ENCODE results near the gene CRLF1. TPM values are rescaled to one million over a fixed set of nuclear protein-coding genes. Genes with fewer than 3 reads are reported as not detected.

Gene CRLF1
- total and polyA plus RNA-seq, 10 of the 15 experiments (the other 5 are each of a cell fraction or from before 2014, with no cell fraction given) = 0.10 to 1.2 (median 0.49) TPM; not detected in 4

GRCh38 chr19:18603255-18603957 is 3.2 kb downstream of the CRLF1 start:
- Histone ChIP-seq H3K4me2 (ENCODE audit: control insufficient read depth, insufficient read depth) (no peak overlapping the region), H3K27ac (ENCODE audit: control insufficient read depth, insufficient read depth) (no peak overlapping the region), H3K79me2 (ENCODE audit: control insufficient read depth, insufficient read depth, low read length) (no peaks in the 10 kb centered on the region), H3K9ac (ENCODE audit: control insufficient read depth, insufficient read depth, low read length) (no peak overlapping the region), H3K4me1 (ENCODE audit: control insufficient read depth, insufficient read depth, low read length) (no peaks in the 10 kb centered on the region), H3K36me3 (ENCODE audit: control insufficient read depth in 2 of 2, insufficient read depth in 2 of 2, low read length in 1 of 2) (no peaks in the 10 kb centered on the region), H2AFZ (ENCODE audit: control insufficient read depth, low read depth, low read length) (no peak overlapping the region), H4K20me1 (ENCODE audit: control insufficient read depth, insufficient read depth) (no peaks in the 10 kb centered on the region; the same call in none of the 2 replicates), H3K4me3 (no peak overlapping the region), H3K27me3 (replicated peaks in 1 of 2; ENCODE audit: control insufficient read depth in 2 of 2, insufficient read depth in 2 of 2, low read length in 1 of 2) (peaks cover 12 to 17% of the 10 kb centered on the region in 2 experiments), H3K9me3 (replicated peaks; ENCODE audit: control insufficient read depth, insufficient read depth, low read length) (no peaks in the 10 kb centered on the region)
- CTCF ChIA-PET = no interaction called here
- TF ChIP-seq RAD21 (IDR thresholded peaks at IDR 0.05; ENCODE audit: insufficient read depth, low read depth, low read length) (peak; percentile 26; the same call in 1 of the 2 replicates), E4F1 (IDR thresholded peaks at IDR 0.05; ENCODE audit: borderline replicate concordance, partially characterized antibody) (no peak), CREM (IDR thresholded peaks at IDR 0.05; ENCODE audit: low read depth) (no peak), SPI1 (IDR thresholded peaks at IDR 0.05; ENCODE audit: borderline replicate concordance, insufficient read depth, low read depth, low read length) (no peak), CHD2 (IDR thresholded peaks at IDR 0.05; ENCODE audit: borderline replicate concordance, low read depth, low read length) (no peak), CTCF (IDR thresholded peaks at IDR 0.05 in 2 of 3, conservative IDR thresholded peaks at IDR 0.05 in 1 of 3; ENCODE audit: control insufficient read depth in 2 of 3, extremely low read depth in 1 of 3, insufficient read depth in 1 of 3, low read depth in 3 of 3, low read length in 3 of 3) (peak in 2 of 3 experiments; percentile 21 to 30; a peak in 2 of 6 replicates), RBBP5 (conservative IDR thresholded peaks at IDR 0.05) (no peak)
- POLR2A ChIA-PET = no interaction called here
- BruUV-seq (replicated peaks) = no TSS peak
- DNase-seq (ENCODE audit: low read depth, low spot score) (no peak), FAIRE-seq (no peak), ATAC-seq (peak; percentile 63)
- intact Hi-C loops (cut with micrococcal nuclease; ENCODE audit: unreplicated experiment) = no loop called here
- WGBS (ENCODE audit: insufficient coverage, insufficient replicate concordance, low lambda C conversion rate, missing lambda C conversion rate) = 40% methylated on average over 22 of the region's 32 CpGs
- in situ Hi-C loops (cut with MboI) = no loop called here
- RAD21 ChIA-PET (ENCODE audit: unreplicated experiment) = no interaction called here
- SMC1A ChIA-PET (ENCODE audit: uncharacterized antibody, unreplicated experiment) = no interaction called here
